ENCODE results near the gene TBXAS1. TPM values are rescaled to one million over a fixed set of nuclear protein-coding genes. Genes with fewer than 3 reads are reported as not detected.

The TBXAS1 gene
- total and polyA plus RNA-seq, 8 donors, result 0.74 to 18.4 (median 2.2) TPM

DNA sequence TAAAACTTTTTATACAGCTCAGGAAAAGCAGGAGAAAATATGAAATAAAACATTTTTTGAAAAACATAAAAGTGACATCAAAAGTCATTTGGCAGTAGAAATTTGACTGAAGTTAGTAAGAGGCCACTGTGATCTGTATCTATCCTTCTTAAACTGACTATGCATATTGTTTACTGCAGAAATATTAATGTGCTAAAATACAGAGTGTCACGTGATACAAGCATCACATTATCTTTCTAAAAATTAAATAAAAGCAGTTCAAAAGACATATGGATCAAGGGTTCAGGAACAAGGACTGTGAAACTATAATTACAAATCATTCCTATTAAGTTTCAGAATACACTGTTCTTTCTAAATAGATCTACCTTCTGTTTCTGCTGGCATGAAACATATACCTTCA lies 200.0 kb downstream of the TBXAS1 start:
- H3K4me1 ChIP-seq, result no peaks in the 10 kb centered on the region

DNA sequence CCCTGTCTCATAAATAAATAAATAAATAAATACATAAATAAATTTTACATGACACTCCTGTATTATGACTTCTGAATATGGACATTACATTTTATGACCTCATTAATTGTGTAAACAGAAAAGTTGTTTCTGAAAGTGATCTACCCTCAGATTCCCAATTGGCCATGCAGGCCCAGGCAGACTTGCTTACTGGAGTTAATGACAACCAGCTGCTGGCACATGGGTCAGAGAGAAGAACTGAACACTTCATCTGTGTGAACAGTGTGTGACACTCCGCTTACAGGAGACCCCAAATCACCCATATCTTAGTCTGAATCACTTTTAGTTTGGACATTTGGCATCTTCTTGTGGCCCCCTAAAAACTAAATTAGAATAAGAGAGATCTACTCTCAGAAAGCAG lies 202.3 kb downstream of the TBXAS1 start:
- ATAC-seq, result no peak
- TF ChIP-seq, protein P1, sequence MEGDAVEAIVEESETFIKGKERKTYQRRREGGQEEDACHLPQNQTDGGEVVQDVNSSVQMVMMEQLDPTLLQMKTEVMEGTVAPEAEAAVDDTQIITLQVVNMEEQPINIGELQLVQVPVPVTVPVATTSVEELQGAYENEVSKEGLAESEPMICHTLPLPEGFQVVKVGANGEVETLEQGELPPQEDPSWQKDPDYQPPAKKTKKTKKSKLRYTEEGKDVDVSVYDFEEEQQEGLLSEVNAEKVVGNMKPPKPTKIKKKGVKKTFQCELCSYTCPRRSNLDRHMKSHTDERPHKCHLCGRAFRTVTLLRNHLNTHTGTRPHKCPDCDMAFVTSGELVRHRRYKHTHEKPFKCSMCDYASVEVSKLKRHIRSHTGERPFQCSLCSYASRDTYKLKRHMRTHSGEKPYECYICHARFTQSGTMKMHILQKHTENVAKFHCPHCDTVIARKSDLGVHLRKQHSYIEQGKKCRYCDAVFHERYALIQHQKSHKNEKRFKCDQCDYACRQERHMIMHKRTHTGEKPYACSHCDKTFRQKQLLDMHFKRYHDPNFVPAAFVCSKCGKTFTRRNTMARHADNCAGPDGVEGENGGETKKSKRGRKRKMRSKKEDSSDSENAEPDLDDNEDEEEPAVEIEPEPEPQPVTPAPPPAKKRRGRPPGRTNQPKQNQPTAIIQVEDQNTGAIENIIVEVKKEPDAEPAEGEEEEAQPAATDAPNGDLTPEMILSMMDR (IDR thresholded peaks at IDR 0.05), result no peak
- Histone ChIP-seq H3K4me3 (no peak overlapping the region), H3K27ac (no peak overlapping the region), H3K27me3 (no peaks in the 10 kb centered on the region), H3K9me3 (no peaks in the 10 kb centered on the region), H3K36me3 (peaks cover 0 to 7% (median 0%) of the 10 kb centered on the region in 3 donors), H3K4me1 (no peaks in the 10 kb centered on the region)
- 96 to 100% methylated on average over 1 of the region's 1 CpG for WGBS, 2 donors
- FAIRE-seq, result no peak
- intact Hi-C loops (cut with DNase I), result no loop called here
- no peak for DNase-seq

More for the DNA sequence above, 200.0 kb downstream of the TBXAS1 start:
- H3K9me3 ChIP-seq, result no peaks in the 10 kb centered on the region
- no peak overlapping the region for H3K27ac ChIP-seq
- DNase-seq (no peak), FAIRE-seq (no peak), ATAC-seq (no peak)
- H3K27me3 ChIP-seq, result no peaks in the 10 kb centered on the region
- TF ChIP-seq, protein P1 (IDR thresholded peaks at IDR 0.05), result no peak
- WGBS, 2 donors, result 81 to 85% methylated on average over 1 of the region's 1 CpG
- intact Hi-C loops (cut with DNase I), result no loop called here
- peaks cover 0 to 20% (median 0%) of the 10 kb centered on the region in 3 donors for H3K36me3 ChIP-seq
- H3K4me3 ChIP-seq, result no peak overlapping the region

DNA sequence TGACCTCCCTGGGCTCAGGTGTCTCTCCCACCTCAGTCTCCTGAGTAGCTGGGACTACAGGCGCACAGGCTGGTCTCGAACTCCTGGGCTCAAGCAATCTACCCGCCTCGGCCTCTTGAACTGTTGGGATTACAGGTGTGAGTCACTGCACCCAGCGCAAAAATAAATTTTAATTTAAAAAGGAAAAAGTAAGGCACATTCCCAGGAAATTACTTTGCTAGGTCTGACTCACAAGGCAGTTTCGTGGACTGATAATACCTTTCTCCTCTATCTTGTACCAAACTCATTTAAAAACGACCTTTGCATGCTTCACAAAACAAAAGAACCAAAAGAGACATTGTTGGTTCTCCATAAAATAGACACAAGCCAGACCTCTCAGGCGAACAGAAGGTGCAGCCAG lies 204.0 kb downstream of the TBXAS1 start:
- H3K27me3 ChIP-seq, result no peaks in the 10 kb centered on the region
- H3K36me3 ChIP-seq, result peaks cover 0 to 17% (median 0%) of the 10 kb centered on the region in 3 donors
- H3K4me3 ChIP-seq, result no peak overlapping the region
- intact Hi-C loops (cut with DNase I), result no loop called here
- 89 to 92% methylated on average over 8 of the region's 8 CpGs for WGBS, 2 donors
- H3K27ac ChIP-seq, result no peak overlapping the region
- H3K9me3 ChIP-seq, result no peaks in the 10 kb centered on the region
- no peak for FAIRE-seq
- ATAC-seq, result no peak
- TF ChIP-seq, protein P1 (IDR thresholded peaks at IDR 0.05), result no peak
- H3K4me1 ChIP-seq, result no peaks in the 10 kb centered on the region
- no peak for DNase-seq

DNA sequence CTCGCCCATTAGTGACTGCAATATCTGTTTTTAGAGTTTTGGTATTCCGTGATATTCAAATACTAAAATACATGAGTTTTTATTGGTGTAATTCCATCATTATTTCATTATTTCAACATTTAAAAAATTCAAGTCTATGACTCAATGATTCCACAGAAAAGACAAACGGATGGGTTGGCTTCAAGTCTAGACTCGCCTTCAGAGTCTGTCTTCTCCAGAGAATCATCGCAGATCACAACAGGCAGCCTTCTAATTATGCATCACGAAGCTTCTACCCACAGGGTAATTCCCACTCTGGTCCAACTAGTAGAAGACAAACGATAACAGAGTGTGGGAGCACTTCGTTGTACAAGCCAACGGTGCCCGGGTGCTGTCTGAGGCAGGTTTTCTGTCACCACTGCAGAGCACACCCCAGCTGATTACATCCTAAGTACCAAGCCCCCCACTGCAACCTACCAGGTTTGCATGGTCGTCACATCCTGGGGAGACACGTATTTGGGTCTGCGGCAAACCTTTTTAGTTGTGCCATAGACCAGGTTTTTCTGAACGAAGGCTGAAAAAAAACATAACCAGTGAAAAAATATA lies 204.8 kb downstream of the TBXAS1 start:
- WGBS, 2 donors, result 96% methylated on average over 14 of the region's 14 CpGs

DNA sequence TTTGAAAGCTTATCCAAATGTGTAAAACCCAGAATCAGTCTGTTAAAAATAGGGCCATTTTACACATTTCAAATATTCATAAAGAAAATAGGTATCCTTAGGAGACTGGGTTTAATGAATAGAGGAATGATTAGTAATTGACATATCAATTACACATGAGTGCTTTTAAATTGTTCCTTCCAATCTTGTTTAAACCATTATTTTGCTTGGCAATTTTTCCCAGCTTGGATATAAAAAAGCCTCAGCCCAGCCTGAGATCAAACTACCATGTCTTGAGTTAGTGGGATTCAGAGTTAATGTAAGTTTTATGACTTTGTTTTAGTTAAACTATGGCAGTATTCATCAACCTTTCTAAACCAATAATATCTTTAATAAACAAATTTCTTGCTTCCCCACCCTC lies 205.4 kb downstream of the TBXAS1 start:
- intact Hi-C loops (cut with DNase I), result no loop called here
- Histone ChIP-seq H3K27me3 (no peaks in the 10 kb centered on the region), H3K9me3 (no peaks in the 10 kb centered on the region), H3K27ac (no peak overlapping the region), H3K4me1 (no peaks in the 10 kb centered on the region), H3K4me3 (no peak overlapping the region), H3K36me3 (peaks cover 0 to 24% (median 0%) of the 10 kb centered on the region in 3 donors)
- TF ChIP-seq, protein P1 (IDR thresholded peaks at IDR 0.05), result no peak
- FAIRE-seq, result no peak
- no peak for DNase-seq
- ATAC-seq, result no peak

More for the DNA sequence above, 204.8 kb downstream of the TBXAS1 start:
- FAIRE-seq, result no peak
- ATAC-seq, result no peak
- no peaks in the 10 kb centered on the region for H3K27me3 ChIP-seq
- no peak overlapping the region for H3K4me3 ChIP-seq
- H3K27ac ChIP-seq, result no peak overlapping the region
- no peaks in the 10 kb centered on the region for H3K9me3 ChIP-seq
- H3K4me1 ChIP-seq, result no peaks in the 10 kb centered on the region
- DNase-seq, result no peak
- TF ChIP-seq, protein P1 (IDR thresholded peaks at IDR 0.05), result no peak
- H3K36me3 ChIP-seq, result peaks cover 0 to 18% (median 0%) of the 10 kb centered on the region in 3 donors
- intact Hi-C loops (cut with DNase I), result no loop called here
